Brain microvascular endothelial cell (primary cell): ENCODE data around the gene PTPRD.
A peak's percentile ranks its signal among the peaks of the same experiment; 100 is the strongest.

Source experiments
- DNase-seq: peaks from one replicate; pipeline ENCODE4 v3.0.0-alpha.2; 2020
- H3K27ac ChIP-seq: fragments of 250-450 bp; sonication (Bioruptor Pico); 2 replicates; pipeline ENCODE4 v1.5.1; 2020; ENCODE audit warnings: mild to moderate bottlenecking, moderate library complexity
- H3K27me3 ChIP-seq: fragments of 250-450 bp; sonication (Bioruptor Pico); replicated peaks from 2 replicates; pipeline ENCODE4 v1.5.1; 2020; ENCODE audit warnings: mild to moderate bottlenecking
- H3K36me3 ChIP-seq: fragments of 250-450 bp; sonication (Bioruptor Pico); replicated peaks from 2 replicates; pipeline ENCODE4 v1.5.1; 2020; ENCODE audit warnings: mild to moderate bottlenecking
- H3K4me3 ChIP-seq: 2 replicates; pipeline ENCODE4 v1.5.1; 2011; ENCODE audit warnings: low read depth, mild to moderate bottlenecking, control low read depth, low read length, moderate library complexity
- in situ Hi-C: cut with HindIII; loops from 2 replicates; pipeline ENCODE4 v1.10.0; 2017; ENCODE audit warnings: low sequenced_read_pairs, low pct_ligation_motif_present
- TF ChIP-seq, protein P1 (sequence below): IDR thresholded peaks from 2 replicates; pipeline ENCODE4 v1.5.1; 2011; ENCODE audit warnings: low read depth, mild to moderate bottlenecking, moderate library complexity, low read length, control low read depth, inconsistent platforms; ENCODE audit errors: missing control alignments

The PTPRD gene

GRCh38 chr9:9389904-9390303, 1222.9 kb downstream of the PTPRD start:
- Histone ChIP-seq H3K36me3 (no peaks in the 10 kb centered on the region), H3K27ac (no peak overlapping the region), H3K27me3 (no peaks in the 10 kb centered on the region), H3K4me3 (no peak overlapping the region)
- TF ChIP-seq, protein P1, sequence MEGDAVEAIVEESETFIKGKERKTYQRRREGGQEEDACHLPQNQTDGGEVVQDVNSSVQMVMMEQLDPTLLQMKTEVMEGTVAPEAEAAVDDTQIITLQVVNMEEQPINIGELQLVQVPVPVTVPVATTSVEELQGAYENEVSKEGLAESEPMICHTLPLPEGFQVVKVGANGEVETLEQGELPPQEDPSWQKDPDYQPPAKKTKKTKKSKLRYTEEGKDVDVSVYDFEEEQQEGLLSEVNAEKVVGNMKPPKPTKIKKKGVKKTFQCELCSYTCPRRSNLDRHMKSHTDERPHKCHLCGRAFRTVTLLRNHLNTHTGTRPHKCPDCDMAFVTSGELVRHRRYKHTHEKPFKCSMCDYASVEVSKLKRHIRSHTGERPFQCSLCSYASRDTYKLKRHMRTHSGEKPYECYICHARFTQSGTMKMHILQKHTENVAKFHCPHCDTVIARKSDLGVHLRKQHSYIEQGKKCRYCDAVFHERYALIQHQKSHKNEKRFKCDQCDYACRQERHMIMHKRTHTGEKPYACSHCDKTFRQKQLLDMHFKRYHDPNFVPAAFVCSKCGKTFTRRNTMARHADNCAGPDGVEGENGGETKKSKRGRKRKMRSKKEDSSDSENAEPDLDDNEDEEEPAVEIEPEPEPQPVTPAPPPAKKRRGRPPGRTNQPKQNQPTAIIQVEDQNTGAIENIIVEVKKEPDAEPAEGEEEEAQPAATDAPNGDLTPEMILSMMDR = no peak
- in situ Hi-C loops = no loop called here
- no peak for DNase-seq

GRCh38 chr9:9387511-9388115, 1225.2 kb downstream of the PTPRD start:
- Histone ChIP-seq H3K4me3 (no peak overlapping the region), H3K36me3 (no peaks in the 10 kb centered on the region), H3K27ac (no peak overlapping the region), H3K27me3 (no peaks in the 10 kb centered on the region)
- in situ Hi-C loops = no loop called here
- TF ChIP-seq, protein P1 = no peak
- no peak for DNase-seq

DNA sequence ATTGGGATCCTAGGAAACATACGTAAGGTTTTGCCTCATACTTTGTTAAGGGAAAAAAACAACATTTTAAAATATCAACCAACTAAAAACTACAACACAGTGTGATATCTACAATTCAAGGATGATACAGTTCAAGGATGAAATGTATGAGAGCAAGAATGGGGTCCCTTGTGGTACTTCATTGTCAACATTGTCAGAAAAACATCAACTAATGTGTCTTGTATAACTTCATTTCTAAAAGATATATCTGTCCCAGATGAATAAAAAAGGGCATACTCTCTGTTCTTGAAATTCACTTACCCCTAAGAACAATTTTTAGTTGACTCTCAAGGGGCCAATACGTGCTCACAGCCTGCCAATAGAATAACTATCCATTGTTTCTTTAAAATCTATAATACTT, 1250.5 kb downstream of the PTPRD start:
- TF ChIP-seq, protein P1 = no peak
- no peak for DNase-seq
- Histone ChIP-seq H3K4me3 (no peak overlapping the region), H3K36me3 (no peaks in the 10 kb centered on the region), H3K27ac (no peak overlapping the region), H3K27me3 (no peaks in the 10 kb centered on the region)
- in situ Hi-C loops = no loop called here

GRCh38 chr9:9352877-9353481, 1259.8 kb downstream of the PTPRD start:
- TF ChIP-seq, protein P1 = peak; percentile 66

GRCh38 chr9:9341203-9341602, 1271.6 kb downstream of the PTPRD start:
- in situ Hi-C loops = no loop called here

More at GRCh38 chr9:9352877-9353481, 1259.8 kb downstream of the PTPRD start:
- peak; percentile 5 for DNase-seq
- Histone ChIP-seq H3K27me3 (no peaks in the 10 kb centered on the region), H3K27ac (no peak overlapping the region), H3K36me3 (no peaks in the 10 kb centered on the region), H3K4me3 (no peak overlapping the region)
- in situ Hi-C loops = no loop called here

More at GRCh38 chr9:9341203-9341602, 1271.6 kb downstream of the PTPRD start:
- Histone ChIP-seq H3K4me3 (no peak overlapping the region), H3K36me3 (no peaks in the 10 kb centered on the region), H3K27ac (no peak overlapping the region), H3K27me3 (no peaks in the 10 kb centered on the region)
- DNase-seq = no peak
- TF ChIP-seq, protein P1 = no peak
